GM23338 (cell line): ENCODE results near the gene CHMP4A. TPM values are rescaled to one million over a fixed set of nuclear protein-coding genes. Genes with fewer than 3 reads are reported as not detected.

Experiments used
- ATAC-seq: fragments of 200-7000 bp; cut with Tn5 transposase; 3 replicates; pipeline ENCODE4 v1.9.1; 2020
- DNase-seq: peaks from one replicate; pipeline ENCODE4 v3.0.0-alpha.2; 2015; ENCODE audit warnings: low spot score
- H2AFZ ChIP-seq: fragments of 200-600 bp; sonication (generic); 2 replicates; pipeline ENCODE4 v1.8.0; 2016; ENCODE audit warnings: antibody characterized with exemption, mild to moderate bottlenecking, moderate library complexity
- H3F3A ChIP-seq: fragments of 200-600 bp; sonication (generic); replicated peaks from 2 replicates; pipeline ENCODE4 v1.8.0; 2017; ENCODE audit warnings: antibody characterized with exemption, mixed run types, low read depth
- H3K27ac ChIP-seq: fragments of 200-600 bp; sonication (generic); 2 replicates; pipeline ENCODE4 v1.6.1; 2016; ENCODE audit warnings: low read depth
- H3K27me3 ChIP-seq: fragments of 200-600 bp; sonication (generic); 2 replicates; pipeline ENCODE4 v1.8.0; 2016; ENCODE audit warnings: mild to moderate bottlenecking, mixed run types, moderate library complexity; ENCODE audit not compliant: insufficient read depth
- H3K36me3 ChIP-seq: fragments of 200-600 bp; sonication (generic); 2 replicates; pipeline ENCODE4 v1.8.0; 2016; ENCODE audit warnings: mild to moderate bottlenecking; ENCODE audit not compliant: insufficient read depth
- H3K4me1 ChIP-seq: fragments of 200-600 bp; sonication (generic); 2 replicates; pipeline ENCODE4 v1.8.0; 2016; ENCODE audit warnings: mild to moderate bottlenecking, moderate library complexity; ENCODE audit not compliant: insufficient read depth
- H3K4me2 ChIP-seq: fragments of 200-600 bp; sonication (generic); 2 replicates; pipeline ENCODE4 v1.7.1; 2017; ENCODE audit warnings: mixed run types
- H3K4me3 ChIP-seq: fragments of 200-600 bp; sonication (generic); 2 replicates; pipeline ENCODE4 v1.6.1; 2016; ENCODE audit warnings: mixed run types
- H3K79me2 ChIP-seq: fragments of 200-600 bp; sonication (generic); replicated peaks from 2 replicates; pipeline ENCODE4 v1.8.0; 2017; ENCODE audit warnings: mild to moderate bottlenecking; ENCODE audit not compliant: insufficient read depth
- H3K9me2 ChIP-seq: fragments of 200-600 bp; sonication (generic); 2 replicates; pipeline ENCODE4 v1.8.0; 2017; ENCODE audit not compliant: insufficient read depth
- H4K20me1 ChIP-seq: fragments of 200-600 bp; sonication (generic); replicated peaks from 2 replicates; pipeline ENCODE4 v1.8.0; 2017; ENCODE audit warnings: mild to moderate bottlenecking; ENCODE audit not compliant: insufficient read depth
- H3K27ac Mint-ChIP-seq: 2 replicates; pipeline ENCODE4 v1.8.0; 2020; ENCODE audit warnings: inconsistent platforms, mild to moderate bottlenecking, moderate library complexity, mixed read lengths
- H3K27me3 Mint-ChIP-seq: 3 replicates; pipeline ENCODE4 v1.8.0; 2022; ENCODE audit warnings: low read depth, mild to moderate bottlenecking, moderate library complexity, mixed read lengths, inconsistent platforms; ENCODE audit not compliant: insufficient read depth, poor library complexity
- H3K36me3 Mint-ChIP-seq: 3 replicates; pipeline ENCODE4 v1.8.0; 2021; ENCODE audit warnings: low read depth, mild to moderate bottlenecking, inconsistent platforms, moderate library complexity, mixed read lengths
- H3K4me1 Mint-ChIP-seq: 3 replicates; pipeline ENCODE4 v1.8.0; 2020; ENCODE audit warnings: mild to moderate bottlenecking, inconsistent platforms, mixed read lengths
- H3K4me3 Mint-ChIP-seq: 3 replicates; pipeline ENCODE4 v1.8.0; 2021; ENCODE audit warnings: moderate library complexity, mild to moderate bottlenecking, inconsistent platforms, mixed read lengths
- H3K9me3 Mint-ChIP-seq: 3 replicates; pipeline ENCODE4 v1.8.0; 2020; ENCODE audit warnings: moderate library complexity, mild to moderate bottlenecking, inconsistent platforms, mixed read lengths
- CREB1 ChIP-seq: fragments of 250-450 bp; sonication (Bioruptor Pico); IDR thresholded peaks from 2 replicates; pipeline ENCODE4 v1.5.0; 2020; ENCODE audit warnings: low read depth, mild to moderate bottlenecking, moderate library complexity
- CTCF ChIP-seq, 2 experiments: fragments of 200-600 bp in 1 of 2; sonication (generic) in 1 of 2; conservative IDR thresholded peaks; 2 replicates each; pipeline versions ENCODE4 v1.5.1 to v1.6.1; 2016 to 2017; ENCODE audit warnings: antibody characterized with exemption in 2 of 2, low read depth in 2 of 2, mild to moderate bottlenecking in 2 of 2, moderate library complexity in 1 of 2
- ETS1 ChIP-seq: IDR thresholded peaks from 2 replicates; pipeline ENCODE4 v1.6.1; 2016; ENCODE audit warnings: antibody characterized with exemption
- EZH2 ChIP-seq: fragments of 200-600 bp; sonication (generic); IDR thresholded peaks from one replicate; pipeline ENCODE4 v1.8.0; 2017; ENCODE audit warnings: antibody characterized with exemption, mild to moderate bottlenecking, low read depth; ENCODE audit not compliant: unreplicated experiment
- EZH2phosphoT487 ChIP-seq: fragments of 200-600 bp; sonication (generic); IDR thresholded peaks from one replicate; pipeline ENCODE4 v1.8.1; 2018; ENCODE audit warnings: antibody characterized with exemption; ENCODE audit not compliant: unreplicated experiment
- JUNB ChIP-seq: IDR thresholded peaks from one replicate; pipeline ENCODE4 v1.6.1; 2016; ENCODE audit warnings: antibody characterized with exemption; ENCODE audit not compliant: unreplicated experiment
- NANOG ChIP-seq: IDR thresholded peaks from 2 replicates; pipeline ENCODE4 v1.6.1; 2016; ENCODE audit warnings: antibody characterized with exemption, borderline replicate concordance
- POLR2AphosphoS5 ChIP-seq: IDR thresholded peaks from 2 replicates; pipeline ENCODE4 v1.6.1; 2016; ENCODE audit warnings: antibody characterized with exemption, low read depth
- REST ChIP-seq: IDR thresholded peaks from one replicate; pipeline ENCODE4 v1.6.1; 2018; ENCODE audit warnings: antibody characterized with exemption; ENCODE audit not compliant: unreplicated experiment
- STAT1 ChIP-seq: IDR thresholded peaks from one replicate; pipeline ENCODE4 v1.6.1; 2016; ENCODE audit warnings: antibody characterized with exemption; ENCODE audit not compliant: unreplicated experiment
- ZNF114 ChIP-seq: fragments of 250-450 bp; sonication (Bioruptor Pico); IDR thresholded peaks from 2 replicates; pipeline ENCODE4 v1.5.0; 2020; ENCODE audit warnings: mild to moderate bottlenecking, moderate library complexity
- ZNF331 ChIP-seq: fragments of 250-450 bp; sonication (Bioruptor Pico); IDR thresholded peaks from 2 replicates; pipeline ENCODE4 v1.5.0; 2020; ENCODE audit warnings: low read depth, mild to moderate bottlenecking, moderate library complexity
- ZNF462 ChIP-seq: fragments of 250-450 bp; sonication (Bioruptor Pico); IDR thresholded peaks from 2 replicates; pipeline ENCODE4 v1.5.0; 2020; ENCODE audit warnings: mild to moderate bottlenecking, moderate library complexity
- polyA plus RNA-seq: library from polyadenylated mRNA; unstranded; fragments of >200 nt; fragmentation: Nextera tagmentation; extraction: Ambion mirVana; gene quantifications from 2 replicates; pipeline ENCODE4 v1.2.1, GENCODE V29; 2016
- total RNA-seq: library from RNA; depleted of rRNA; stranded (reverse); fragments of >200 nt; shearing (Covaris generic); gene quantifications from 2 replicates; pipeline ENCODE4 v1.2.3, GENCODE V29; 2014

The CHMP4A gene
- total and polyA plus RNA-seq, 2 experiments from 2014 or later = 19.3 to 36.9 TPM

GRCh38 chr14:24235804-24236688 is 22.8 kb upstream of the CHMP4A start:
- peaks cover 3% of the 10 kb centered on the region; the same call in 1 of the 2 replicates for H4K20me1 ChIP-seq

More at GRCh38 chr14:24235804-24236688, 22.8 kb upstream of the CHMP4A start:
- Histone ChIP-seq H3K27ac (no peak overlapping the region), H3F3A (peaks cover 7% of the 10 kb centered on the region; the same call in 1 of the 2 replicates), H3K4me1 (peaks cover 14% of the 10 kb centered on the region), H2AFZ (no peak overlapping the region), H3K9me2 (no peaks in the 10 kb centered on the region), H3K36me3 (peaks cover 17% of the 10 kb centered on the region; the same call in 1 of the 2 replicates), H3K27me3 (no peaks in the 10 kb centered on the region), H3K4me3 (no peak overlapping the region), H3K4me2 (no peak overlapping the region), H3K79me2 (peaks cover 24% of the 10 kb centered on the region)
- no peak overlapping the region for H3K27ac Mint-ChIP-seq
- peaks cover 16% of the 10 kb centered on the region for H3K4me1 Mint-ChIP-seq
- peaks cover 7% of the 10 kb centered on the region for H3K27me3 Mint-ChIP-seq
- no peak for TF ChIP-seq CREB1
- no peak for TF ChIP-seq JUNB
- no peak for TF ChIP-seq POLR2AphosphoS5
- TF ChIP-seq EZH2 = no peak
- no peak for TF ChIP-seq ZNF114 (CRISPR knock-in tag)
- TF ChIP-seq ETS1 = no peak
- TF ChIP-seq REST = no peak
- no peak for TF ChIP-seq EZH2phosphoT487
- TF ChIP-seq CTCF (conservative IDR thresholded peaks at IDR 0.05; ENCODE audit: low read depth in 2 of 2) = no peak
- no peak for TF ChIP-seq ZNF331
- no peak for TF ChIP-seq STAT1
- TF ChIP-seq ZNF462 (CRISPR knock-in tag) = no peak
- no peak for TF ChIP-seq NANOG
- H3K36me3 Mint-ChIP-seq = peaks cover 52% of the 10 kb centered on the region
- no peak for DNase-seq
- H3K4me3 Mint-ChIP-seq = no peak overlapping the region
- no peaks in the 10 kb centered on the region for H3K9me3 Mint-ChIP-seq
- no peak for ATAC-seq
